ENCODE data around the gene GALC. TPM values are rescaled to one million over a fixed set of nuclear protein-coding genes. Genes with fewer than 3 reads are reported as not detected.

The GALC gene
- total RNA-seq, 3 donors from 2014 or later: 21.2 to 29.8 (median 24.3) TPM

- no peak for DNase-seq
- H3K4me3 ChIP-seq: no peak overlapping the region
- ATAC-seq: no peak
- TF ChIP-seq CTCF (IDR thresholded peaks at IDR 0.05): no peak
- no peaks in the 10 kb centered on the region for H3K36me3 ChIP-seq (ENCODE audit: low read depth)
- no peaks in the 10 kb centered on the region for H3K4me1 ChIP-seq (ENCODE audit: low read depth)
- no peaks in the 10 kb centered on the region for H3K9me3 ChIP-seq
- intact Hi-C loops (cut with DNase I, micrococcal nuclease): no loop called here
Observed at GRCh38 chr14:87901652-87902051, 91.3 kb downstream of the GALC start.

- DNase-seq: no peak
- no peak for TF ChIP-seq CTCF (IDR thresholded peaks at IDR 0.05)
- no peaks in the 10 kb centered on the region for H3K4me1 ChIP-seq (ENCODE audit: low read depth)
- H3K36me3 ChIP-seq (ENCODE audit: low read depth): no peaks in the 10 kb centered on the region
- intact Hi-C loops (cut with DNase I, micrococcal nuclease): no loop called here
- ATAC-seq: no peak
- H3K9me3 ChIP-seq: no peaks in the 10 kb centered on the region
- H3K4me3 ChIP-seq: no peak overlapping the region
Observed at GRCh38 chr14:87901236-87901635, 91.7 kb downstream of the GALC start.

GRCh38 chr14:87899228-87899627 lies 93.8 kb downstream of the GALC start:
- no peaks in the 10 kb centered on the region for H3K4me1 ChIP-seq (ENCODE audit: low read depth)
- intact Hi-C loops (cut with DNase I, micrococcal nuclease): no loop called here
- H3K9me3 ChIP-seq: no peaks in the 10 kb centered on the region
- no peak overlapping the region for H3K4me3 ChIP-seq
- ATAC-seq (no peak), DNase-seq (no peak)
- TF ChIP-seq CTCF (IDR thresholded peaks at IDR 0.05): no peak
- H3K36me3 ChIP-seq (ENCODE audit: low read depth): no peaks in the 10 kb centered on the region

- H3K4me3 ChIP-seq: no peak overlapping the region
- H3K4me1 ChIP-seq (ENCODE audit: low read depth): no peaks in the 10 kb centered on the region
- no peak for DNase-seq
- intact Hi-C loops (cut with DNase I, micrococcal nuclease): no loop called here
- H3K36me3 ChIP-seq (ENCODE audit: low read depth): no peaks in the 10 kb centered on the region
- H3K9me3 ChIP-seq: no peaks in the 10 kb centered on the region
- TF ChIP-seq CTCF (IDR thresholded peaks at IDR 0.05): no peak
- ATAC-seq: no peak
Observed at GRCh38 chr14:87898301-87898700, 94.7 kb downstream of the GALC start.

GRCh38 chr14:87896393-87897380 lies 96.3 kb downstream of the GALC start:
- no peaks in the 10 kb centered on the region for H3K9me3 ChIP-seq
- H3K4me3 ChIP-seq: peak overlapping the region; percentile 3
- DNase-seq (peak in 1 of 3 donors; percentile 20), ATAC-seq (no peak)
- no peak for TF ChIP-seq CTCF (IDR thresholded peaks at IDR 0.05)
- intact Hi-C loops (cut with DNase I, micrococcal nuclease): no loop called here
- H3K4me1 ChIP-seq (ENCODE audit: low read depth): no peaks in the 10 kb centered on the region
- no peaks in the 10 kb centered on the region for H3K36me3 ChIP-seq (ENCODE audit: low read depth)
